ENCODE results near the gene VGLL4. TPM values are rescaled to one million over a fixed set of nuclear protein-coding genes. Genes with fewer than 3 reads are reported as not detected.

Gene VGLL4
- polyA plus RNA-seq, 1 donor from 2014 or later = 113 TPM

DNA sequence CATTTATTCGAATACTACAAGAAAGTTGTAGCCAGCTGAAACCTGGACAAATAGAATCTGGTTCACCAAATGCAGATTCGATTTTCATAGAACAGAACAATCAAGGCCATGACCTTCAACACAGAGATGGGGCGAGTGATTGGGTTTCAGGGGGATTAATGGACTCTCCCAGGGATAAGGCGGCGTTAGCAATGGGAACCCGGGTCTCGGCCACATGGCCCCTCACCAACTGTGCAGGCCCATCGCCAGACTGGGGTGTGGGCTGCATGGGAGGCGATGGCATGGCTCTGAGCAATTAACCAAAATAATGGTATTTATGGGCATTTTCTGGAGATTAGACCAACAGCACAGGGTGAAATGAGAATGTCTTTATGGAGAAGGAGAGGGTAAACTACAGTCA lies 34.2 kb downstream of the VGLL4 start:
- Histone ChIP-seq H3K27me3 (ENCODE audit: insufficient read depth, low read depth, low read length) (no peaks in the 10 kb centered on the region), H3K9ac (ENCODE audit: low read length) (no peak overlapping the region), H3K36me3 (ENCODE audit: insufficient read depth, low read length) (no peaks in the 10 kb centered on the region), H3K9me2 (ENCODE audit: insufficient read depth, low read length) (no peaks in the 10 kb centered on the region), H3K9me3 (ENCODE audit: low read length) (no peaks in the 10 kb centered on the region), H3K79me2 (replicated peaks; ENCODE audit: insufficient read depth, low read length) (peaks cover 53% of the 10 kb centered on the region), H4K20me1 (ENCODE audit: insufficient read depth) (no peaks in the 10 kb centered on the region), H2AFZ (ENCODE audit: low read depth, low read length) (no peak overlapping the region), H3F3A (ENCODE audit: insufficient read depth, low read length, poor library complexity, severe bottlenecking) (no peaks in the 10 kb centered on the region), H3K4me3 (ENCODE audit: low read length) (no peak overlapping the region), H3K27ac (ENCODE audit: low read length) (no peak overlapping the region), H3K4me2 (ENCODE audit: low read length) (no peak overlapping the region)
- TF ChIP-seq EZH2 (IDR thresholded peaks at IDR 0.05; ENCODE audit: borderline replicate concordance, insufficient read depth, low read length, poor library complexity, severe bottlenecking) = no peak
- TF ChIP-seq MXI1 (conservative IDR thresholded peaks at IDR 0.05; ENCODE audit: poor library complexity, severe bottlenecking) = no peak
- no peak for TF ChIP-seq SMC3 (conservative IDR thresholded peaks at IDR 0.05; ENCODE audit: poor library complexity)
- no peak for TF ChIP-seq POLR2AphosphoS5 (IDR thresholded peaks at IDR 0.05)
- no peak for TF ChIP-seq EP300 (conservative IDR thresholded peaks at IDR 0.05; ENCODE audit: poor library complexity, severe bottlenecking)
- no peak for TF ChIP-seq TAF1 (IDR thresholded peaks at IDR 0.05; ENCODE audit: low read depth)
- TF ChIP-seq, protein P1, sequence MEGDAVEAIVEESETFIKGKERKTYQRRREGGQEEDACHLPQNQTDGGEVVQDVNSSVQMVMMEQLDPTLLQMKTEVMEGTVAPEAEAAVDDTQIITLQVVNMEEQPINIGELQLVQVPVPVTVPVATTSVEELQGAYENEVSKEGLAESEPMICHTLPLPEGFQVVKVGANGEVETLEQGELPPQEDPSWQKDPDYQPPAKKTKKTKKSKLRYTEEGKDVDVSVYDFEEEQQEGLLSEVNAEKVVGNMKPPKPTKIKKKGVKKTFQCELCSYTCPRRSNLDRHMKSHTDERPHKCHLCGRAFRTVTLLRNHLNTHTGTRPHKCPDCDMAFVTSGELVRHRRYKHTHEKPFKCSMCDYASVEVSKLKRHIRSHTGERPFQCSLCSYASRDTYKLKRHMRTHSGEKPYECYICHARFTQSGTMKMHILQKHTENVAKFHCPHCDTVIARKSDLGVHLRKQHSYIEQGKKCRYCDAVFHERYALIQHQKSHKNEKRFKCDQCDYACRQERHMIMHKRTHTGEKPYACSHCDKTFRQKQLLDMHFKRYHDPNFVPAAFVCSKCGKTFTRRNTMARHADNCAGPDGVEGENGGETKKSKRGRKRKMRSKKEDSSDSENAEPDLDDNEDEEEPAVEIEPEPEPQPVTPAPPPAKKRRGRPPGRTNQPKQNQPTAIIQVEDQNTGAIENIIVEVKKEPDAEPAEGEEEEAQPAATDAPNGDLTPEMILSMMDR (IDR thresholded peaks at IDR 0.05; ENCODE audit: poor library complexity, severe bottlenecking) = no peak
- TF ChIP-seq, protein P2, sequence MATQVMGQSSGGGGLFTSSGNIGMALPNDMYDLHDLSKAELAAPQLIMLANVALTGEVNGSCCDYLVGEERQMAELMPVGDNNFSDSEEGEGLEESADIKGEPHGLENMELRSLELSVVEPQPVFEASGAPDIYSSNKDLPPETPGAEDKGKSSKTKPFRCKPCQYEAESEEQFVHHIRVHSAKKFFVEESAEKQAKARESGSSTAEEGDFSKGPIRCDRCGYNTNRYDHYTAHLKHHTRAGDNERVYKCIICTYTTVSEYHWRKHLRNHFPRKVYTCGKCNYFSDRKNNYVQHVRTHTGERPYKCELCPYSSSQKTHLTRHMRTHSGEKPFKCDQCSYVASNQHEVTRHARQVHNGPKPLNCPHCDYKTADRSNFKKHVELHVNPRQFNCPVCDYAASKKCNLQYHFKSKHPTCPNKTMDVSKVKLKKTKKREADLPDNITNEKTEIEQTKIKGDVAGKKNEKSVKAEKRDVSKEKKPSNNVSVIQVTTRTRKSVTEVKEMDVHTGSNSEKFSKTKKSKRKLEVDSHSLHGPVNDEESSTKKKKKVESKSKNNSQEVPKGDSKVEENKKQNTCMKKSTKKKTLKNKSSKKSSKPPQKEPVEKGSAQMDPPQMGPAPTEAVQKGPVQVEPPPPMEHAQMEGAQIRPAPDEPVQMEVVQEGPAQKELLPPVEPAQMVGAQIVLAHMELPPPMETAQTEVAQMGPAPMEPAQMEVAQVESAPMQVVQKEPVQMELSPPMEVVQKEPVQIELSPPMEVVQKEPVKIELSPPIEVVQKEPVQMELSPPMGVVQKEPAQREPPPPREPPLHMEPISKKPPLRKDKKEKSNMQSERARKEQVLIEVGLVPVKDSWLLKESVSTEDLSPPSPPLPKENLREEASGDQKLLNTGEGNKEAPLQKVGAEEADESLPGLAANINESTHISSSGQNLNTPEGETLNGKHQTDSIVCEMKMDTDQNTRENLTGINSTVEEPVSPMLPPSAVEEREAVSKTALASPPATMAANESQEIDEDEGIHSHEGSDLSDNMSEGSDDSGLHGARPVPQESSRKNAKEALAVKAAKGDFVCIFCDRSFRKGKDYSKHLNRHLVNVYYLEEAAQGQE (IDR thresholded peaks at IDR 0.05; ENCODE audit: borderline replicate concordance) = no peak
- TF ChIP-seq RAD21 (conservative IDR thresholded peaks at IDR 0.05) = no peak

DNA sequence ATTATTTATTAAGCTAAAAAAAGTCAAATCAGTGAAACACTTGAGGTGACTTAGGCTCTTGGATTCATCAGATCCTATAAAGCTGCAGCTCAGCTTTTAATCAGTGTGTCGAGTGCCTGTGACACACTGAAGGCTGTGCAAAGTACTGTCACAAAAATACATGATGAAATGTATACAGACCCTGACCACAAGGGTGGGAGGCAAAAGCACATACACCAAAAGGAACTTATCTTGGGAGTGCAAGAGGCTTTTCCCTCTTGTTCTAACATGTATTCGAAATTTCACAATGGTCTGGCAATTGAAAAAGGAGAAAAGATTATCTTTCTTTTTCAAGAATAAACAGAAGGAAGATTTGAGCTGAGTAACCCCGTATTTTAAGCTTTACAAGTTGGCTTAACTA lies 35.9 kb downstream of the VGLL4 start:
- peaks cover 55% of the 10 kb centered on the region for H3K79me2 ChIP-seq (replicated peaks; ENCODE audit: insufficient read depth, low read length)
- H2AFZ ChIP-seq (ENCODE audit: low read depth, low read length) = no peak overlapping the region
- H4K20me1 ChIP-seq (ENCODE audit: insufficient read depth) = no peaks in the 10 kb centered on the region
- no peak overlapping the region for H3K4me2 ChIP-seq (ENCODE audit: low read length)
- no peaks in the 10 kb centered on the region for H3K9me3 ChIP-seq (ENCODE audit: low read length)
- no peaks in the 10 kb centered on the region for H3K36me3 ChIP-seq (ENCODE audit: insufficient read depth, low read length)
- no peak overlapping the region for H3K4me3 ChIP-seq (ENCODE audit: low read length)
- no peaks in the 10 kb centered on the region for H3K27me3 ChIP-seq (ENCODE audit: insufficient read depth, low read depth, low read length)
- no peak for TF ChIP-seq SMC3 (conservative IDR thresholded peaks at IDR 0.05; ENCODE audit: poor library complexity)
- TF ChIP-seq POLR2AphosphoS5 (IDR thresholded peaks at IDR 0.05) = no peak
- no peak for TF ChIP-seq RAD21 (conservative IDR thresholded peaks at IDR 0.05)
- TF ChIP-seq TAF1 (IDR thresholded peaks at IDR 0.05; ENCODE audit: low read depth) = no peak
- TF ChIP-seq MXI1 (conservative IDR thresholded peaks at IDR 0.05; ENCODE audit: poor library complexity, severe bottlenecking) = no peak
- TF ChIP-seq EZH2 (IDR thresholded peaks at IDR 0.05; ENCODE audit: borderline replicate concordance, insufficient read depth, low read length, poor library complexity, severe bottlenecking) = no peak
- TF ChIP-seq, protein P1 (IDR thresholded peaks at IDR 0.05; ENCODE audit: poor library complexity, severe bottlenecking) = no peak
- no peak for TF ChIP-seq EP300 (conservative IDR thresholded peaks at IDR 0.05; ENCODE audit: poor library complexity, severe bottlenecking)
- no peak overlapping the region for H3K27ac ChIP-seq (ENCODE audit: low read length)
- no peaks in the 10 kb centered on the region for H3F3A ChIP-seq (ENCODE audit: insufficient read depth, low read length, poor library complexity, severe bottlenecking)
- no peaks in the 10 kb centered on the region for H3K9me2 ChIP-seq (ENCODE audit: insufficient read depth, low read length)
- H3K9ac ChIP-seq (ENCODE audit: low read length) = no peak overlapping the region
